HEK293 (cell line): ENCODE measurements around the gene PPP2R5E.

Experiments used
- CTCF ChIA-PET: fragments of 350-600 bp; formaldehyde crosslinking; extraction: SDS; loops from one replicate; lab custom pipeline; 2021; ENCODE audit warnings: antibody characterized with exemption; lab: Yijun Ruan, JAX
- POLR2A ChIA-PET: fragments of 300-600 bp; formaldehyde crosslinking; extraction: SDS; loops from one replicate; lab custom pipeline; 2020; ENCODE audit warnings: antibody characterized with exemption, inconsistent platforms; lab: Yijun Ruan, JAX
- H3K27ac ChIP-seq: fragments of 200-500 bp; sonication (Bioruptor generic); 2 replicates; pipeline ENCODE4 v1.5.1; 2014; ENCODE audit warnings: low read depth, low read length, control low read depth, inconsistent platforms; ENCODE audit errors: extremely low read depth
- H3K36me3 ChIP-seq, 2 experiments: fragments of 200-500 bp in 1 of 2; sonication (Bioruptor generic) in 1 of 2; 1 replicate in 1 of 2; 2 replicates in 1 of 2; pipeline ENCODE4 v1.5.1; 2014 to 2017; ENCODE audit warnings: inconsistent platforms in 2 of 2, low read length in 2 of 2; ENCODE audit not compliant: control insufficient read depth in 2 of 2, insufficient read depth in 1 of 2
- H3K4me1 ChIP-seq: fragments of 200-500 bp; sonication (Bioruptor generic); 2 replicates; pipeline ENCODE4 v1.5.1; 2014; ENCODE audit warnings: mild to moderate bottlenecking, low read length, inconsistent platforms; ENCODE audit not compliant: control insufficient read depth, insufficient read depth
- H3K4me3 ChIP-seq: 2 replicates; pipeline ENCODE4 v1.5.1; 2011; ENCODE audit warnings: low read depth, mild to moderate bottlenecking, control low read depth, low read length, moderate library complexity
- H3K9me3 ChIP-seq: fragments of 200-500 bp; sonication (Bioruptor generic); 2 replicates; pipeline ENCODE4 v1.5.1; 2014; ENCODE audit warnings: low read depth, low read length, inconsistent platforms; ENCODE audit not compliant: control insufficient read depth, insufficient read depth
- BCL11A ChIP-seq: fragments of 450-650 bp; formaldehyde crosslinking; IDR thresholded peaks from 2 replicates; pipeline ENCODE4 v1.5.1; 2016; ENCODE audit warnings: low read depth, missing biosample characterization, missing genetic modification characterization
- HOXD13 ChIP-seq: sonication (generic); formaldehyde crosslinking; IDR thresholded peaks from 2 replicates; pipeline ENCODE4 v1.8.0; 2022; ENCODE audit warnings: missing genetic modification reagents, borderline replicate concordance
- KLF8 ChIP-seq: fragments of 450-650 bp; formaldehyde crosslinking; IDR thresholded peaks from 2 replicates; pipeline ENCODE4 v1.5.1; 2016; ENCODE audit warnings: missing biosample characterization, missing genetic modification characterization
- PRDM10 ChIP-seq: fragments of 450-650 bp; formaldehyde crosslinking; IDR thresholded peaks from 2 replicates; pipeline ENCODE4 v1.5.1; 2016; ENCODE audit warnings: missing biosample characterization, missing genetic modification characterization
- REST ChIP-seq: fragments of 450-650 bp; formaldehyde crosslinking; IDR thresholded peaks from 2 replicates; pipeline ENCODE4 v1.5.1; 2016; ENCODE audit warnings: missing biosample characterization, missing genetic modification characterization
- ZBTB8A ChIP-seq: fragments of 450-650 bp; formaldehyde crosslinking; IDR thresholded peaks from 2 replicates; pipeline ENCODE4 v1.5.1; 2016; ENCODE audit warnings: missing biosample characterization, missing genetic modification characterization
- ZEB2 ChIP-seq: fragments of 450-650 bp; formaldehyde crosslinking; IDR thresholded peaks from 2 replicates; pipeline ENCODE4 v1.5.1; 2016; ENCODE audit warnings: missing biosample characterization, missing genetic modification characterization
- ZFHX2 ChIP-seq: fragments of 450-650 bp; formaldehyde crosslinking; conservative IDR thresholded peaks from 2 replicates; pipeline ENCODE4 v1.5.1; 2016; ENCODE audit warnings: missing biosample characterization, missing genetic modification characterization
- ZNF19 ChIP-seq: fragments of 450-650 bp; formaldehyde crosslinking; IDR thresholded peaks from 2 replicates; pipeline ENCODE4; 2016; ENCODE audit warnings: missing biosample characterization, missing genetic modification characterization, low read depth
- ZNF280D ChIP-seq: fragments of 450-650 bp; formaldehyde crosslinking; IDR thresholded peaks from 2 replicates; pipeline ENCODE4 v1.5.1; 2016; ENCODE audit warnings: missing biosample characterization, missing genetic modification characterization
- ZNF426 ChIP-seq: fragments of 450-650 bp; formaldehyde crosslinking; IDR thresholded peaks from 2 replicates; pipeline ENCODE4 v1.5.1; 2017; ENCODE audit warnings: missing biosample characterization, missing genetic modification characterization, mild to moderate bottlenecking, inconsistent platforms, moderate library complexity
- ZNF624 ChIP-seq: fragments of 450-650 bp; formaldehyde crosslinking; IDR thresholded peaks from 2 replicates; pipeline ENCODE4 v1.5.1; 2017; ENCODE audit warnings: missing biosample characterization, missing genetic modification characterization
- ZNF639 ChIP-seq: fragments of 450-650 bp; formaldehyde crosslinking; IDR thresholded peaks from 2 replicates; pipeline ENCODE4 v1.5.1; 2016; ENCODE audit warnings: missing biosample characterization, missing genetic modification characterization
- ZNF701 ChIP-seq: fragments of 450-650 bp; formaldehyde crosslinking; IDR thresholded peaks from 2 replicates; pipeline ENCODE4 v1.5.1; 2016; ENCODE audit warnings: missing biosample characterization, missing genetic modification characterization
- ZNF704 ChIP-seq: fragments of 450-650 bp; formaldehyde crosslinking; IDR thresholded peaks from 2 replicates; pipeline ENCODE4 v1.5.1; 2016; ENCODE audit warnings: missing biosample characterization, missing genetic modification characterization
- ZNF776 ChIP-seq: fragments of 450-650 bp; formaldehyde crosslinking; IDR thresholded peaks from 2 replicates; pipeline ENCODE4 v1.5.0; 2017; ENCODE audit warnings: missing biosample characterization, missing genetic modification characterization, borderline replicate concordance
- ZNF830 ChIP-seq: fragments of 450-650 bp; IDR thresholded peaks from 2 replicates; pipeline ENCODE4 v1.5.0; 2018; ENCODE audit warnings: missing biosample characterization, missing genetic modification characterization, low read depth, mild to moderate bottlenecking, moderate library complexity

Gene PPP2R5E

GRCh38 chr14:63421919-63422318, 121.3 kb downstream of the PPP2R5E start:
- Histone ChIP-seq H3K4me3 (no peak overlapping the region), H3K4me1 (0 out of 2 replicates have a peak, but pooled peaks cover 2% of the 10 kb centered on the region), H3K36me3 (peaks cover 0 to 26% of the 10 kb centered on the region in 2 experiments; a peak in 1 of 3 replicates), H3K27ac (no peak overlapping the region), H3K9me3 (no peaks in the 10 kb centered on the region)
- POLR2A ChIA-PET = no interaction called here
- TF ChIP-seq ZNF701 (tag by site-specific recombination) (no peak), ZNF19 (tag by site-specific recombination) (no peak), ZNF704 (tag by site-specific recombination) (no peak), ZNF639 (tag by site-specific recombination) (no peak), ZNF830 (tag by site-specific recombination) (no peak), KLF8 (tag by site-specific recombination) (no peak), HOXD13 (CRISPR knock-in tag) (no peak), ZNF776 (no peak), ZNF624 (no peak), ZNF280D (no peak), ZFHX2 (no peak), ZEB2 (tag by site-specific recombination) (no peak), ZBTB8A (tag by site-specific recombination) (no peak), ZNF426 (tag by site-specific recombination) (no peak), PRDM10 (tag by site-specific recombination) (no peak), BCL11A (no peak), REST (tag by site-specific recombination) (no peak)
- CTCF ChIA-PET = no interaction called here
